Progenitor cell of endocrine pancreas (in vitro differentiated cells): Measurements from ENCODE around the gene TMEM220. TPM values are rescaled to one million over a fixed set of nuclear protein-coding genes. Genes with fewer than 3 reads are reported as not detected.
A peak's percentile ranks its signal among the peaks of the same experiment; 100 is the strongest.

Source experiments
- DNase-seq: peaks from one replicate; pipeline ENCODE4 v3.0.0; 2021; ENCODE audit warnings: low spot score; ENCODE audit not compliant: unreplicated experiment
- H3K27ac Mint-ChIP-seq: 2 replicates; pipeline ENCODE4 v1.8.0; 2021; ENCODE audit warnings: mild to moderate bottlenecking, moderate library complexity, mixed read lengths
- H3K27me3 Mint-ChIP-seq: 2 replicates; pipeline ENCODE4 v1.8.0; 2021; ENCODE audit warnings: mixed read lengths
- H3K36me3 Mint-ChIP-seq: 2 replicates; pipeline ENCODE4 v1.8.0; 2022; ENCODE audit warnings: mixed read lengths; ENCODE audit not compliant: insufficient read depth
- H3K4me1 Mint-ChIP-seq: 2 replicates; pipeline ENCODE4 v1.8.0; 2021; ENCODE audit warnings: low read depth, mixed read lengths
- H3K4me3 Mint-ChIP-seq: 2 replicates; pipeline ENCODE4 v1.8.0; 2021; ENCODE audit warnings: low read depth, mild to moderate bottlenecking, moderate library complexity, mixed read lengths
- H3K9me3 Mint-ChIP-seq: 2 replicates; pipeline ENCODE4 v1.8.0; 2021; ENCODE audit warnings: low read depth, mixed read lengths
- CTCF ChIP-seq: fragments of 200-600 bp; sonication (generic); IDR thresholded peaks from one replicate; pipeline ENCODE4 v1.5.0; 2021; ENCODE audit warnings: antibody characterized with exemption, mild to moderate bottlenecking; ENCODE audit not compliant: unreplicated experiment
- long read RNA-seq: library from polyadenylated mRNA; unstranded; transcript quantifications from one replicate; pipeline ENCODE4 v2.0.0, GENCODE V29; 2020
- total RNA-seq: library from RNA; stranded (reverse); gene quantifications from 2 replicates; pipeline ENCODE4 v1.2.1, GENCODE V29; 2021

TMEM220 gene
- 3.3 and 4.4 TPM in 2 replicates for total RNA-seq
- long read RNA-seq, transcript TMEM220-201 (6 exons, 3,106 nt) = major isoform, 8 of 13 reads
- long read RNA-seq, partial matches to known transcripts = 1 of 13 reads
- long read RNA-seq, other reads (novel, unspliced or antisense) = 2 of 13 reads

DNA sequence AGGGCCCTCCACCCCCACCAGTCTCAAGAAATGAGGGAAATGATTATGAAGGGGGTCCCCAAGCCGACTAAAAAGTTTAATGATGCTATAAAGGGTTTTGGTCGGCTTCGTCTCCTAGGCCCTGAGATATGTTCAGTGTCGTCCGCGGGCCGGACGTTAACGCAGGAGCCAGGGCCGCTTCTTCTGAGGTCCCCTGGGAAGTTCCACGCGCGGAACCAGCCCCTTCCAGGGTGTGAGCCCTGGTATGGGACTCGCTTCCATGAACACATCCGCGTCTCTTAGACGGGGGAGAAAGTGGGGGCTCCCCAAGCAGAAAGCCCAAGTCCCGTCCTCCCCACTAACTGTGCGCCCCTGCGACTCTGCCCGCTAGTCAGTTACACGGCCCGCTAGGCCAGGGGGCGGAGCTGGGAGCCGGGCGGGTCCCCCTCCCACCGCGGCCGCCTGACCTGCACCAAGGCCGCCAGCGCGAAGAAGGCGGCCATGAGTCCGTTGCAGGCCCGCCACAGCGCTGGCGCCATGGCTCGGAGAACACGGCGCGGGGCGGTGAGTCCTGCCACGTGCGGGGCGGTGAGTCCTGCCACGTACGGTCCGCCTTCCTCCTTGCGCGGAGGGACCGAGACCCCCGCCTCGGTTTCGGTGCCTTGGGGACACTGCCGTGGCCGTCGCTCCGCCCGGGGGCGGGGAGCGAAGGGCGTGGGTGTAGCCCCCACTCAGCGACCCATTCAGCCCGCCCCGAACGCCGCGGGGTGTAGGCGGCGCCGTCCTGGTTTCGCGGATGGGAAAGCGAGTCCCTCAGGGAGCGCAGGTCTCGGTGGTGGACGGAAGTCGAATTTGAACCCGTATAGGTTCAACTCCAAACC lies at the start of gene TMEM220:
TMEM220 (minus strand) TSS at position 690 of the 860 bp plus-strand sequence; CDS start at position 518, 172 bp downstream.
- H3K36me3 Mint-ChIP-seq = no peaks in the 10 kb centered on the region
- peaks cover 38% of the 10 kb centered on the region for H3K27me3 Mint-ChIP-seq
- peak; percentile 43 for DNase-seq
- peak within 1 kb of the TSS; percentile 84 for H3K27ac Mint-ChIP-seq
- H3K4me1 Mint-ChIP-seq = peaks cover 13% of the 10 kb centered on the region
- TF ChIP-seq CTCF = no peak
- H3K4me3 Mint-ChIP-seq = peak within 1 kb of the TSS; percentile 84
- no peaks in the 10 kb centered on the region for H3K9me3 Mint-ChIP-seq

DNA sequence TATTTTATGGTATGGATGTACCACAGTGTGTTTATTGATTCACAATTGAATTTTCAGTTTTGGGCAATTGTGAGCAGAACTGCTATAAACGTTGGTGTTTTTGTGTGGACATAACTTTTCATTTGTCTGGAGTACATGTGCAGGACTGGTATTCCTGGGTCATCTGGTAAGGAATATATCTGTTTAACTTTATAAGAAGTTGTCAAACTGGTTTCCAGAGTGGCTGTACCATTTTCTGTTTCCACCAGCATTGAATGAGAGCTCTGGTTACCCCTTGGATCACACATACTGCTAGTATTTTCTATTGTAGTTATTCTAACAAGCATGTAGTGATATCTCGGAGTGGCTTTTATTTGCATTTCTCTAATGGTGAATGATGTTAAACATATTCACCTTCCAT lies 49.8 kb upstream of the TMEM220 start:
- Mint-ChIP-seq H3K27ac (no peak overlapping the region), H3K36me3 (peaks cover 4% of the 10 kb centered on the region), H3K27me3 (peaks cover 3% of the 10 kb centered on the region), H3K9me3 (peaks cover 10% of the 10 kb centered on the region), H3K4me3 (no peak overlapping the region), H3K4me1 (no peaks in the 10 kb centered on the region)
- no peak for DNase-seq
- no peak for TF ChIP-seq CTCF

GRCh38 chr17:10777890-10778289 lies 48.1 kb upstream of the TMEM220 start:
- no peak overlapping the region for H3K4me3 Mint-ChIP-seq
- no peak overlapping the region for H3K27ac Mint-ChIP-seq

DNA sequence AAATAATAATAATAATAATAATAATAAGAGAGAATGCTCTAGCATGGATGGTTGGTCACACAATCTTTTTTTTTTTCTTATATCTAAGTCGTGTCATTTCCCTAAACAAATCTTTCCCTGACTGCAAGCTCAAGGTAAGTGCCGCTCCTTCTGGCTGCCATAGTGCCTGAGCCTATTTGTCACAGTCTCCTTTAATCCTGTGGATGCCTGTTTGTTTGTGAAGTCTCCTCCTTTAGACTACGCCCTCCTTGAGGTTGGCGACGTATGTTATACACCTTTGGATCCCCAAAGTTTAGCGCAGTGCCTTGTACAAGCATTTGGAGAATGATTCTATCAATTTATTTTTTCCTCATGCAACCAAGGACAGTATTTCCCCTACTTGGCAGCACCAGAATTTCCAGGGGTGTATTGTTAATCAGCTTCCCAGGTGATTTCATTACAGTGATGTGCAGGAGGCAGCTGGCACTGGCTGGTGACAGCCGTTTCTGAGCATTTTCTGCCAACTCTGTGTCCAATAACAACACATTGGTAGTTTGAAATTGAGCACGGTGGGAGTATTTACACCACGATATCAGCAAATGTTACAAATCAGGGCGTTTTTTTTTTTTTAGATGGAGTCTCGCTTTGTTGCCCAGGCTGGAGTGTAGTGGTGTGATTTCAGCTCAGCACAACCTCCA lies 47.4 kb upstream of the TMEM220 start:
- H3K9me3 Mint-ChIP-seq = peaks cover 13% of the 10 kb centered on the region
- H3K4me1 Mint-ChIP-seq = no peaks in the 10 kb centered on the region
- no peak for TF ChIP-seq CTCF
- peaks cover 4% of the 10 kb centered on the region for H3K36me3 Mint-ChIP-seq
- peaks cover 6% of the 10 kb centered on the region for H3K27me3 Mint-ChIP-seq
- DNase-seq = no peak
- H3K27ac Mint-ChIP-seq = no peak overlapping the region
- no peak overlapping the region for H3K4me3 Mint-ChIP-seq

More at GRCh38 chr17:10777890-10778289, 48.1 kb upstream of the TMEM220 start:
- DNase-seq = no peak
- Mint-ChIP-seq H3K36me3 (peaks cover 4% of the 10 kb centered on the region), H3K27me3 (peaks cover 6% of the 10 kb centered on the region), H3K9me3 (peaks cover 10% of the 10 kb centered on the region), H3K4me1 (no peaks in the 10 kb centered on the region)
- TF ChIP-seq CTCF = no peak

DNA sequence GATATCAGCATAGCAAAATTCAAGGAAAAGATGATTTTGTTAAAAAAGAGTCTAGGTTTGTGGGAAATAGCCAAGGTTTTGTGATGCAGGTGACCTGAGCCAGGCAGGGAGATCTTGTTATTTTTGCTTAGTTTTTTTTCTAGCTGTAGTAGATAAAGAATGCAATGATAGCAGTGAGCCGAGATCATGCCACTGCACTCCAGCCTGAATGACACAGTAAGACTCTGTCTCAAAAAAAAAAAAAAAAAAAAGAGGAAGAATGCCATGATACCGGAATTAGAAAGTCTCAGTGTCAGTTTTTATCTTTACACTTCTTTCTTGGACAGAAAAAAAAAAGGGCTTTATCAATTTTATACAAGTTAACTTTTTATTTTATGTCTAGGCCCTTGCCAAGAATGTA lies 46.6 kb upstream of the TMEM220 start:
- H3K4me1 Mint-ChIP-seq = peaks cover 3% of the 10 kb centered on the region
- H3K4me3 Mint-ChIP-seq = no peak overlapping the region
- H3K36me3 Mint-ChIP-seq = peaks cover 4% of the 10 kb centered on the region
- peaks cover 6% of the 10 kb centered on the region for H3K27me3 Mint-ChIP-seq
- DNase-seq = no peak
- H3K9me3 Mint-ChIP-seq = peaks cover 14% of the 10 kb centered on the region
- no peak overlapping the region for H3K27ac Mint-ChIP-seq
- no peak for TF ChIP-seq CTCF
